Measurements from ENCODE around the gene ERGIC1.
A peak's percentile ranks its signal among the peaks of the same experiment; 100 is the strongest.

ERGIC1 gene

DNA sequence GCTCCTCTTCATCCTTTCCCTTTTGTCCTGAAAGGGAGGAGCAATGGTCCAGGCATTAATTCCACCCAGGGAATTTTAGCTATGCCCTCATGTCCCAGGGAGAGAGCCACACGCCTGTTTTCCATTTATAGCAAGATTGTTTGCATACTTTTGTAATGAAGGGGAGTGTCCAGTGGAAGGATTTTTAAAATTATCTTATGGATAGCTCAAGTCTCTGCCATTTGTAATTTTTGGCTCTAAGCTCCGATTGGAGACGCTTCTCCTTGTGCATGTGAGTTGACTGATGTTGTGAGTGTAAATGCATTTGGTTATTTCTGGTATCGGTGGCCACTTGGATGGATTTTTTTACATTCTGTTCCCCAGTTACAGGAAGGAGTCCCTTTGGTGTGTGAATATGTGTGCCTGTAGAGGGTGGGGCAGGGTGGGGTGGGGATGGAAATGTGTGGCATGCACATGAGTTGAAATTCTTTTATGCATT, 118.0 kb downstream of the ERGIC1 start:
- no peak for DNase-seq

DNA sequence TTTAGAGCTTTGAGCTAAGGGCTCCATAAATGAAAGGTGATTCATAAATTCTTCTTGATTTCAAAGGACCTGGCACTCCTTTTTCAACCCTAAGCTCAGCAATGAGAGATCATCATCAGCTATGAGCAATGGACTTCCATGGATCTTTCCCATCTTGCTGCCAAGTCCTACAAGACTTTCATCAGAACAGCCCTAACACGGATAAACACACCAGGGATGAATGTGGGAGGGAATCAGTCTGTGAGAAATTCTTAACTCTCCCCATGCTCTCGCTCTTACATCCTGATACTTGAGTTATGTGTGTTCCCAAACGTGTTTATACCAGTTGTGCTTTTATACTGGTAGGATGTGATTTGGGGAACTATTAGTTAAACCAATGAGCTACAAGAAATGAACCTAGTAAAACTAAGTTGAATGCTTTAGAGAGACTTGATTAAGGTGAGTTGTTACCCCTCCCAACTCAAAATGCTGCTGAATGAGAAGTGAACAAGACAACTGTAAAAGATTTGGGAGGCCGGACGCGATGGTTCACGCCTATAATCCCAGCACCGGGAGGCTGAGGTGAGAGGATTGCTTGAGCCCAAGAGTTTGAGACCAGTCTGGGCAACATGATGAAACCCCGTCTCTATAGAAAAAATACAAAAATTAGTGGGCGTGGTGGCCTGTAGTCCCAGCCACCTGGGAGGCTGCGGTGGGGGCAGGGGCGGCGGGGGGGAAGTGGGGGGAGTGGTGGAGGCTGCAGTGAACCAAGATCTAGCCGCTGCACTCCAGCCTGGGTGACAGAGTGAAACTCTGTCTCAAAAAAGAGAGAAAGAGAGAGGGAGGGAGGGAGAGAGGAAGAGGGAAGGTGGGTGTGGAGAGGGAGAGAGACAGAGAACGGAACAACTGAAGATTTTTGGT, 120.0 kb downstream of the ERGIC1 start:
- DNase-seq = no peak

DNA sequence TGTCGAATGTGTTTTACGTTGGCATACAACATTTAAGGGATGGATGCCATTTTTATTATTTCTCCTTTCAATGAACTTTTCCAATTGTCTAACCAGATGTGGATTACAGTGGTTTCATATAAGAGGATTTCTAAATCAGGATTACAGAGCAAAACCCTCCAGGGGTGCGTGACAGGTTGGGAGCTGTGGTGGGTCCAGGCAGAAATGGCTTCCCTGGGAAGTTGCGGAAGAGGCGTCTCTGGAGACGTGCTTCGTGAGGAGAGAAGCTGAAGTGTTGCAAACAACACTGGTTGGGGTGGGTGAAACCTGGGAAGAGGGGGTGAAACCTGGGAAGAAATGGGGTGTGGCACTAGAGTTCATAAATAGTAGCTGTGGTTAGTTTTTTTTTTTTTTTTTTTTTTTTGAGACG, 120.7 kb downstream of the ERGIC1 start:
- DNase-seq = no peak

DNA sequence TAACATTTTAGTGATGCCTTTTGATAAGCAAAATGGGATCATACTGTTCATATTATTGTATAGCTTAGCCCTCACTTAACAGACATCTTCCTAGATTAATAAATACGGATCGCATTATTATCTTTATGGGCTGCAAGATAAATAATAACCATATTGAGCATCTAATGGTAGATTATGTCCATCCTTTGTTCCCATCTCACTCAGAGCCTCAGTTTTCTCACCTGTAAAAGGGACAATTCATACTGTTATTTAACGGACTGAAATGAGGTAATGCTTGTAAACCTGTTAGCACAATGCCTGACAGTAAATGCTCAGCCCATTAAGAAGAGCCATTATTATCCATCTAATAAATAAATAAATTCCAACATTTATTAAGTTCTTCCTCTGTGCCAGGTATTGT, 122.2 kb downstream of the ERGIC1 start:
- DNase-seq = no peak

DNA sequence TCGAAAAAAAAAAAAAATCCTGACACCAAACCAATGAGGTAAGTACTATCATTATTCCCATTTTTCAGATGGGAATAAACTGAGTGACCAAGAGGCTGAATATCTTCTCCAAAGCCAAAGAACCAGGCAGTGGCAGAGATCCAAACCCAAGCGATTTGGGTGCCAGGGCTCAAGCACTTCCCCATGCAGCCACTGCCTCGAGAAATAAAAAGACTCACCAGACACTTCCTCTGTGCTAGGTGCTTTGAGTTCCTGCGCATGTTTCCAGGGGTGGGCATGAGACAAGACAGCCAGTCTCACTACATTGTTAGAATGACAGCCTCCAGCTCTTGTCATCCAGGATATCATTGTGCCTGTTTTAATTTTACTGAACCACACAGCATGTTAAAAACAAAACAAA, 122.9 kb downstream of the ERGIC1 start:
- no peak for DNase-seq

DNA sequence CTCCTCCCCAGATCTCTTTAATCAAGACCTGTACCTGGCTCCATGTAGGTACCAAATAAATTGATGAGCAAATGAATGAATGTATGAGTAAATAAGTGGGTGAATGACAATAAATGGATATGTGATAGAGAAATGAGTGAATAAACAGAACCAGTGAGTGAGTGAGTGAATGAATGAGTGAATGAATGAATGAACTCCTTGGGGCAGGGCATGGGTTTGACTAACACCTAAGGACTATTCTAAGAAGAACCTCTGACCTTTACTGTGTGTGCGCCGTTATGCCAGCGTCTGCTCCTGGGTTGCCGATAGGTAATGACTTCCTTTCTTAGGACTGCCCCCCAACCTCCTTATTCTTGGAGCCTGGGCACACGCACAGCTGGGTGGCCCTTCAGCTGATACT, 123.4 kb downstream of the ERGIC1 start:
- DNase-seq = no peak

DNA sequence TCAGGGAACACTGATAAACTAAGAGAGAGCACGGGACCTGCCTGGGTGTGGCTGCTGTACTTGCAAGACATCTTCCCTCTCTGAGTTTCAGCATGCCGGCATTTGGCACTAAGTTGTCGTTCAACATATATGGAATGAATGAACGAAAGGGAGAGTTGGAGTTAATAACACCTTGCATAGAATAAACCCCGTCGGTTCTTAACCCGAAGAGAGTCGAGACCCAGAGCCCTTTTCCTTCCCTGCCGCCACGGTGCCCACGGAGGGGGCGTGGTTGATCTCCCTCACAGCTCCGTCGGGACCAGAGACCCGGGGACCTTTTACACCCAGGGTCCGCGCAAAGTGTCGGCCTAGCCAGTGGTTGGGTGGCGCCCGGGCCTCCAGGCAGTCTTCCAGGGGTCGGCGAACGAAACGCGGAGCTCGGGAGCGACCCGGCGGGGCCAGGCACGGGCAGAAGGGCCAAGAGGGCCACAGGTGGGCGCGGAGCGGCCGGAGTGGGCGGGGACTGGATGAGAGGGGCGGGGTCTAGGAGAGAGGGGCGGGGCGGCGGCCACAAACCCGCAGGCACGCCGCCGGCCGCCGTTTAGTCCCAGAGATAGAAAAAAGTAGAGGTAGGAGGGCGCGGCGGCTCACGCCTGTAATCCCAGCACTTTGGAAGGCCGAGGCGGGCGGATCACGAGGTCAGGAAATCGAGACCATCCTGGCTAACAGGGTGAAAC, 124.4 kb downstream of the ERGIC1 start:
- DNase-seq = peak; percentile 49 to 52

DNA sequence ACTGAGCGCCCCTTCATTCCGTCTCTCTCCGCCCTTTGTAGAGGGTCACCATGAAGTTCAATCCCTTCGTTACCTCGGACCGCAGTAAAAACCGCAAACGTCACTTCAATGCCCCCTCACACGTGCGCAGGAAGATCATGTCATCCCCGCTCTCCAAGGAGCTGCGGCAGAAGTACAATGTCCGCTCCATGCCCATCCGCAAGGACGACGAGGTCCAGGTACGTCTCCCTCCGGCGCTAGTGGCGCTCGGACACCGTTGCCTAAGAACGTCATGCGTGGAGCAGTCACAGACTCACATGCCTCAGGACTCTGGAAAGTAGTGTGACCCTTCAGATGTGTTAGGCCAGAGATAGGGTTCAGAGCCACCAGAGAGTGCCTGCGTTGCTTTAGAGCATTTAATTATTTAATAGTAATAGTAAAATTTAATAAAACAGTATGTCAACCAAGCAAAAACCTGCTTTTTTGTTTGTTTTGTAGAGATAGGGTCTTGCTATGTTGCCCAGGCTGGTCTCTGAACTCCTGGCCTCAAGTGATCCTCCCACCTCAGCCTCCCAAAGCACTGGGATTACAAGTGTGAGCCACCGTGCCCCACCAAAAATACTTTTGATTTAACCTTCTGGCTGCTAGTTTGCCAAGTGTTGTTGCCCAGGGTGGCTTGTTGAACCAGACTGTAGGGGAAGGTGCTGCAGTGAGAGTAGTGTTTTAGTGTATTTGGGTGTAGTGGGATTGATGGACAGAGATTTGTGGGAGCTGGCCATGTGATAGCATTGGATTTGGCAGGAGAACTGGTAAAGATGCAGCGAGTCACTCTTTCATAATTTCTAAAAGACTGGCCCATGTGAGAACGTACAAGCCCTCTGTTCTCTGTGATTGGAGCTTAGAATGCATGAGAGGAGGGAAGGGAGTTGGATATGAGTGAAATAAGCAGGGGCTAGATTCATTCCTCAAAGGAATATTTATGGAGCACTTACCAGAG, 126.1 kb downstream of the ERGIC1 start:
- no peak for DNase-seq

DNA sequence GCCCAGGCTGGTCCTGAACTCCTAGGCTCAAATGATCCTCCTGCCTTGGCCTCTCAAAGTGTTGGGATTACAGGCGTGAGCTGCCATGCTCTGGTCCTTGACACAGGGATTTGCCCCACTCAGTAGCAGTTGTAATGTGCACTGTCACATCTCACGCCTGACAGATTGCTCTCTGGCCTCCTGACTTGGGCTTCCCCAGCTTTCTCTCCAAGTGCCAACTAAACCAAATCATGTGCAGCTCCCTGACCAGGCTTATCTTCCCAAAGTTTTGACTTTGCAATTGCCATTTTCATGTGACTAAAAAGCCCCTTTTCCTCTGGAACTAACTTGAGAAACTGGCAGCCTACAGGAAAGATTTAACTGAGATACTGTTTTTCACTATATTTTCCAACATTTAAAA, 135.9 kb downstream of the ERGIC1 start:
- DNase-seq = no peak

DNA sequence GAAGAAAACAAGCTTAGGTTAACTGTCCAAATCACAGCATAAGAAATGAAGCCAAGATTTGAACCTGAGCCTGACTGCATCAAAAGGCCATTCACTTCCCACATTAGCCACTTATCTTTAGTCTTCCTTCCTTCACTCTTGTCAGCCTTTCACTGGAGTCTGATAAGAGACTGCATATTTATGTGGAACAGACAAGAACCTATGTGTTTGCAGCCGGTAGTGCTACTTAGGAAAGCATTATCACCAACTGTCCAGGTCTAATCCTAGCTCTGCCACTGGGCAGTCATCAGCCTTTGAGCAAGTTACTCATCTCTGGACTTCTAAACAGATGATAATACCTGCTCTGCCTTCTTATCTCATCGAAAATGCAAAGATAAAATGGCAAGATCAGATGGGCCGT, 137.4 kb downstream of the ERGIC1 start:
- no peak for DNase-seq

DNA sequence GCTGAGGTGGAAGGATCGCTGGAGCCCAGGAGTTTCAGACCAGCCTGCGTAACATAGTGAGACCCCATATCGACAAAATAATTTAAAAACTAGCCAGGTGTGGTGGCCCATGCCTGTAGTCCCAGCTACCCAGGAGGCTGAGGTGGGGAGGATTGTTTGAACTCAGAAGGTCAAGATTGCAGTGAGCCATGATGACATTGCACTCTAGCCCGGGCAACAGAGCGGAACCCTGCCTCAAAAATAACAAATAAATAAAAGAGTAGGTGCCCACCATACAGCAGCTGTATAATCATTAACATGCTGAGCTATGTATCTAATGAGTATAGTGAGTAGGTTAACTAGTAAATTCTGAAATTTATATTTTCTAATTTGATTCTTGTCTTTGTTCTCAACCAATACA, 138.5 kb downstream of the ERGIC1 start:
- DNase-seq = no peak

DNA sequence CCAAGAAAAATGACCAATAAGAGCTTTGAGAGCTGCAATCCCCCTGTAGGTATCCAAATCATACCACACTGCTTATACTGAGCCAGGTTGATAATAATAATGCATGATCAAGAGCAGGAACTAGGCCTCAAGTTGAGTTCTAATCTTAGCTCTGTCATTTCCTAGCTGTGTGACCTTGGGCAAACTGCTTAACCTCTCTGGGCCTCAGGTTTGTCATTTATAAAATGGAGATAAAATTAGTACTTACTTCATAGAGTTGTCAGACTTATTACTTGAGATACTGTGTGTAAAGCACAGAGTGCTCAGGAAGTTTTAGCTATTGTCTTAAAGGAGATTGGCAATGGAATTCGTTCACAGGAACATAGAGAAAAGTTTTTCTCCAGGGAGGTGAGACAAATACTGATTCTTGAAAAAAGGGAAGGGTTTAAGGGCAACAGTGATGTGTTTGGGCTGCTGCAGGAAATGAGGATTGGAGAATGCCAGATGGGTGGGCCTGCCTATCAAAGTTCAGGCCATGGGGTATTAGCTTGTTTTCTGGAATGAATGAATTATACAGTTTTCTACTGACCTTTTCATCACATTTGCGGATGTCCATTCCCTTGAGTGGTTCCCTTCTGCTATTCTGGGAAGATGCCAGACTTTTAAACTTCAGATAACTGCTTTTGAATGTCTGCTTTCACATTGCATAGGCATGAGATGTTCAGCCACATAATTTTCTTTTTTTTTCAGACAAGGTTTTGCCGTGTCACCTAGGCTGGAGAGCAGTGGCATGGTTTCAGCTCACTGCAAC, 139.3 kb downstream of the ERGIC1 start:
- no peak for DNase-seq

DNA sequence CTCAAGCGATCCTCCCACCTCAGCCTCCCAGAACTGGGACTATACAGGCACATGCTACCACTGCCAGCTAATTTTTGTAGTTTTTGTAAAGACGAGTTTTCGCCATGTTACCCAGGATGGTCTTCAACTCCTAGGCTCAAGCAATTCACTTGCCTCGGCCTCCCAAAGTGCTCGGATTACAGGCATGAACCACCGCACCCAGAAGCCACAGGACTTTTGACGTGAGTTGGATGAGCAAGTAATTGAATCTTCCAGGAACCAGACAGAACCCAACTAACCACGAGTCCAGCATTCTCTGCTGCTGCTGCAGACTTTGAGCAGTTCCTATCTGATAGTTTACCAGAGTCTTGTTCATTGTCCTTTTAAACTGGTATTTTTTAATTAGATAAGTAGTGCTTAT, 139.9 kb downstream of the ERGIC1 start:
- no peak for DNase-seq

DNA sequence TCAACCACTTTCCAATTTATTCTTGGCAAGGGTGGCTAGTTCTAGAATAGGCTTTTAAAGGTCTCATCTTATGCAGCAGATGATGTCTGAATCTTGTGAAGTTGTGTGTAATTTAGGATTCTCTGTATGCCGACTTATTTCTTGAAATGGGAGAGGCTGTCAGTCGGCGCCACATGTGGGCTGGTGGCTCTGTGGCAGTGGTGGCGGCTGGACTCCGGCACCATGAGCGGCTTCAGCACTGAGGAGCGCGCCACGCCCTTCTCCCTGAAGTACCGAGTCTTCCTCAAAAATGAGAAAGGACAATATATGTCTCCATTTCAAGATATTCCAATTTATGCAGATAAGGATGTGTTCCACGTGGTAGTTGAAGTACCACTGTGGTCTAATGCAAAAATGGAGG, 141.2 kb downstream of the ERGIC1 start:
- no peak for DNase-seq

DNA sequence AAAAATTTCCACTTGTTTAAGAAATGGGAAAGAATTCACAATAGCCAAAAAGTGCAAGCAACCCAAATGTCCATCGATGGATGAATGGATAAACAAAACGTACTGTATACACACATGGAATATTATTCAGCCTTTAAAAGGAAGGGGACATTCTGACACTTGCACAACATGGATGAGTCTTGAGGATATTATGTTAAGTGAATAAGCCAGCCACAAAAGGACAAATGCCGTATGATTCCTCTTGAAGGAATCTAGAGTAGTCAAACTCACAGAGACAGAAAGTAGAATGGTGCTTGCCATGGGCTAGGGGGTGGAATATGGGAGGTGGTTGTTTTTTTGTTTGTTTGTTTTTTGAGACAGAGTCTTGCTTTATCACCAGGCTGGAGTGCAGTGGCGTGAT, 145.7 kb downstream of the ERGIC1 start:
- DNase-seq = no peak

DNA sequence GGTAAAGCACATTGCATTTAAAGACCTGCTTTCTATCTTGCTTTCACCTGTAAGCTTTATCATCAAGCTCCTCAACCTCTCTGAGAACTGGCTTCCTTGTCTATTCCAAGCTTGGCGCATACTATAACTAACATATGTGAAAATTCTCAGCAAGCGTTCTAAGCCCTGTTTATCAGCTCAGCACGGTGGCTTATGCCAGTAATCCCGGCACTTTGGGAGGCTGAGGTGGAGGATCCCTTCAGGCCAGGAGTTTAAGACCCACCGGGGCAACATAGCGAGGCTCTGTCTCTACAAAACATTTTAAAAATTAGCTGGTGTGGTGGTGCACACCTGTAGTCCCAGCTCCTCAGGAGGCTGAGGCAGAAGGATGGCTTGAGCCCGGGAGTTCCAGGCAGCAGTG, 147.9 kb downstream of the ERGIC1 start:
- DNase-seq = no peak

DNA sequence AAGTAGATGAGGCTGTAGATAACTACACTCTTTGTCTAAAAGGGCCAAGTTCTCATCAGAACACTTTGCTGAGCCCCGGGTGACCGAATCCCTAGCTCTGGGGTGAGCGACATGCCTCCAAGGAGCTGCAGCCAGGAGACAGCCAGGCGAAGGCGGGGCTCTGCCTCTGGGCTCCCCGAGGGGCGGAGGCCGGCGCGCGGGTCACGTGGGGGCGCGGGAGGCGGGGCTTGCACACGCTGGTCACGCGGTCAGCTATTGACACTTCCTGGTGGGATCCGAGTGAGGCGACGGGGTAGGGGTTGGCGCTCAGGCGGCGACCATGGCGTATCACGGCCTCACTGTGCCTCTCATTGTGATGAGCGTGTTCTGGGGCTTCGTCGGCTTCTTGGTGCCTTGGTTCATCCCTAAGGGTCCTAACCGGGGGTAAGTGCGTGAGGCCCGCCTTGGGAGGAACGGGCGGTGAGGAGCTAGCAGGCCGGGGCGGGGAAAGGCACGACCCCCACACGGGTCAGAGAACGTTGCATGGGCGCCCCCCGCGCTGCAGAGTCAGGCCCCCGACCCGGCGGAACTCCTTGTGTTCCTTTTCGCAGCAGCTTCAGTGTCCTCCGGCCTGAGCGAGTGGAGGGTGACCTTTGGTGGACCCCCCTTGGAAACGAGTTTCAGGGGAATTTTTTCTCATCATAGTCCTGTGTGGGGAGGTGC, 149.6 kb downstream of the ERGIC1 start, which contains the start of gene ATP6V0E1:
Gene ATP6V0E1, plus strand, starts transcription at position 230 of the 702 bp plus-strand sequence. Its CDS starts 90 bp downstream, at position 320.
- peak; percentile 90 to 91 for DNase-seq

DNA sequence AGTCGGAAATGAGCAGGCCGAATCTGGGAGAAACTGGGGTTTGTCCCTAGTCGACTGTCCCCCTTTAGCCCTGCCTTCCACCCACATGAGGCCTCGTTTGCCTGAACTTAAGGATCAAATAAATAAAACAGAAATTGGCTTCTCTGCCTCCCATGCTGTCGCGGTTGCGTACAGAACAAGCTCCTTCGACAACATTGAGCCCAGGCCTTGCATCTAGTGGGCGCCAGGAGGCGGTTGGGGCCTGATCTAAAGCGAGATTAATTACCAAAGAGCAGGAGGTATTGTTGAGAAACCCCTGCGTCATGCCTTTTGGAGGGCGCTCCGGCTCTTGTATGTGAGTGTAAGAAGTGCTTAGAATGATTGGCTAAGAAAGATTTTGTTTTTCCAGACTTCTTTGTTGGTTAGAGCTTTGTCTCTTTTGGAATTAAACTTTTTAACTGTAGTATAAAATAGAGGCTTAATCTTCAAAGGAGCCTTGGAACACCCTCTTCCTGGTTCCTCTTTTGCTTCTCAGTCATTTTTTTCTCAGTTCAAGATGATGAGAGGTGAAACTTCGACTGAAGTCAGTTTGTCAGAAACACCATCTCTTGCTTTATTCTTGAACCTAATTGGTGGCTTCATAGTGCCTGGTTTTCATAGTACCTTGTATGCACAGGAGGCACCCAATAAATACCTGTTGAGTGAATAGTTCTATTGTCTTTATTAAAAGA, 150.3 kb downstream of the ERGIC1 start:
- DNase-seq = peak; percentile 73 to 75

DNA sequence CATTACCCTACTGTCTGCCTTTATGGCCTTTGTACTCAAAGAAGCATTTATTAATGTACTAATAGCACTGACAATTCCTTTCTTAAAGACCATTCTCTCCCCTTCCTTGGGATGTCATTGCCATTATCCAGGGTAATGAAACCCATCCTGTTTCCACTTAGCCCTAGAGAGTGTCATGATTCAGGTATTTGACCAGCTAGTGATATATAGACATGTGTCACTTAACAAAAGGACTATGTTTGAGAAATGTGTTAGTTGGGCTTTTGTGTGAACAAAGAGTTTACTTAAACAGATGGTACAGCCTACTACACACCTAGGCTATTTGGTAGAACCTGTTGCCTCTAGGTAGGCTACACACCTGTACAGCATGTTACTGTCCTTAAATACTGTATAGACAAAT, 151.5 kb downstream of the ERGIC1 start:
- DNase-seq = no peak

DNA sequence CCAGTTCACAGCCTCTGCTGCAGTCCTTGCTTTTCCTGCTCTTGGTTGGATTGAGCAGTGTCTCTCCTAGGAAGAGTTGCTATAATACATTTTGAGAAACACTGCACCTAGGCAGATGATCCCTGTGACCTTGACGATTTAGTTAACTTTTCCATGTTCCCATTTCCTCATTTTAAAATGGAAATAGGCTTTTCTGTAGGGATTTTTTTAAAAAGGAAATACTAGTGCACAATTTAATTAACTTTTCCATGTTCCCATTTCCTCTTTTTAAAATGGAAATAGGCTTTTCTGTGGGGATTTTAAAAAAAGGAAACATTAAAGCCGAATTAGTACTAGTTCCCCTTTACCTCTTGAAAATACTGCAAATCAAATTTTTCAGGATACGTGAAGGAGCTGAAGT, 154.2 kb downstream of the ERGIC1 start:
- DNase-seq = no peak

DNA sequence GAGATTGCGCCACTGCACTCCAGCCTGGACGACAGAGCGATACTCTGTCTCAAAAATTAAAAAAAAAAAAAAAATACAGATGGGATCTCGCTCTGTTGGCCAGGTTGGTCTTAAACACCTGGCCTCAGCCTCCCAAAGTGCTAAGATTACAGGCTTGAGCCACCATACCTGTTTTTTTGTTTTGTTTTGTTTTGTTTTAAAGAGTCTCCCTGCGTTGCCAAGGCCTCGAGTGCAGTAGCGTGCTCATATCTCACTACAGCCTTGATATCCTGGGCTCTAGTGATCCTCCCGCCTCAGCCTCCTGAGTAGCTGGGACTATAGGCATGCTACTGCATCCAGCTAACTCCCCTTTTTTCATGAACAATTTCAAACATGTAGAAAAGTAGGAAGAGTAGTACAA, 156.7 kb downstream of the ERGIC1 start:
- DNase-seq = no peak
